ENCODE measurements around the gene GRIP1.

GRIP1 gene

GRCh38 chr12:66603461-66603860 lies 75.4 kb downstream of the GRIP1 start:
- H3K4me3 ChIP-seq (ENCODE audit: low read depth, low read length) = no peak overlapping the region
- TF ChIP-seq CTCF (IDR thresholded peaks at IDR 0.05; ENCODE audit: low read depth, low read length) = no peak
- no peak for TF ChIP-seq POLR2A (IDR thresholded peaks at IDR 0.05; ENCODE audit: extremely low read depth, insufficient read length)
- TF ChIP-seq MAX (IDR thresholded peaks at IDR 0.05; ENCODE audit: low read depth, low read length) = no peak
- DNase-seq (ENCODE audit: low read depth) = no peak

GRCh38 chr12:66602483-66603143 lies 76.3 kb downstream of the GRIP1 start:
- DNase-seq (ENCODE audit: low read depth) = no peak
- TF ChIP-seq CTCF (IDR thresholded peaks at IDR 0.05; ENCODE audit: low read depth, low read length) = no peak
- no peak for TF ChIP-seq MAX (IDR thresholded peaks at IDR 0.05; ENCODE audit: low read depth, low read length)
- no peak for TF ChIP-seq POLR2A (IDR thresholded peaks at IDR 0.05; ENCODE audit: extremely low read depth, insufficient read length)
- no peak overlapping the region for H3K4me3 ChIP-seq (ENCODE audit: low read depth, low read length)

GRCh38 chr12:66600903-66601302 lies 78.0 kb downstream of the GRIP1 start:
- TF ChIP-seq CTCF (IDR thresholded peaks at IDR 0.05; ENCODE audit: low read depth, low read length) (no peak), MYC (IDR thresholded peaks at IDR 0.05; ENCODE audit: low read depth, low read length) (no peak), POLR2A (IDR thresholded peaks at IDR 0.05; ENCODE audit: extremely low read depth, insufficient read length) (no peak), MAX (IDR thresholded peaks at IDR 0.05; ENCODE audit: low read depth, low read length) (no peak)
- no peak for DNase-seq (ENCODE audit: low read depth)
- H3K4me3 ChIP-seq (ENCODE audit: low read depth, low read length) = no peak overlapping the region

- TF ChIP-seq MAX (IDR thresholded peaks at IDR 0.05; ENCODE audit: low read depth, low read length) (no peak), CTCF (IDR thresholded peaks at IDR 0.05; ENCODE audit: low read depth, low read length) (no peak), MYC (IDR thresholded peaks at IDR 0.05; ENCODE audit: low read depth, low read length) (no peak), POLR2A (IDR thresholded peaks at IDR 0.05; ENCODE audit: extremely low read depth, insufficient read length) (no peak)
- H3K4me3 ChIP-seq (ENCODE audit: low read depth, low read length) = no peak overlapping the region
- no peak for DNase-seq (ENCODE audit: low read depth)
These were observed 79.1 kb downstream of the GRIP1 start for GRCh38 chr12:66599816-66600215.

GRCh38 chr12:66598608-66599007 lies 80.3 kb downstream of the GRIP1 start:
- DNase-seq (ENCODE audit: low read depth) = no peak
- TF ChIP-seq POLR2A (IDR thresholded peaks at IDR 0.05; ENCODE audit: extremely low read depth, insufficient read length) (no peak), MAX (IDR thresholded peaks at IDR 0.05; ENCODE audit: low read depth, low read length) (no peak), MYC (IDR thresholded peaks at IDR 0.05; ENCODE audit: low read depth, low read length) (no peak), CTCF (IDR thresholded peaks at IDR 0.05; ENCODE audit: low read depth, low read length) (no peak)
- H3K4me3 ChIP-seq (ENCODE audit: low read depth, low read length) = no peak overlapping the region

Measured in NB4 (cell line).